Endothelial cell of umbilical vein (primary cell): ENCODE results near the gene TLCD4. TPM values are rescaled to one million over a fixed set of nuclear protein-coding genes. Genes with fewer than 3 reads are reported as not detected.

Source experiments
- BruUV-seq: library from RNA; stranded (reverse); fragments of 400-500 nt; replicated peaks from 2 replicates; lab custom pipeline; 2021; lab: Mats Ljungman, UMichigan
- CTCF ChIA-PET: fragments of 300-600, 350-600 bp; sonication (Branson Sonifier 250); formaldehyde crosslinking; loops from one replicate; lab custom pipeline; 2021; ENCODE audit warnings: antibody characterized with exemption, inconsistent platforms; lab: Charles Lee
- POLR2A ChIA-PET: fragments of 300-600, 350-600 bp; sonication (Branson Sonifier 250); formaldehyde crosslinking; loops from one replicate; lab custom pipeline; 2021; ENCODE audit warnings: antibody characterized with exemption, inconsistent platforms; lab: Charles Lee
- DNase-seq: peaks from one replicate; pipeline ENCODE4 v3.0.0-alpha.2; 2011; ENCODE audit warnings: low read depth, low spot score
- FAIRE-seq: peaks from 2 replicates; lab custom pipeline; 2011; peaks lifted over from hg19 to GRCh38; lab: Jason Lieb, UNC
- H2AFZ ChIP-seq: 2 replicates; pipeline ENCODE4 v1.6.0; 2012; ENCODE audit warnings: low read depth, low read length, control low read depth, inconsistent platforms
- H3K27ac ChIP-seq: 2 replicates; pipeline ENCODE4 v1.5.1; 2011; ENCODE audit warnings: low read depth, mild to moderate bottlenecking, control low read depth, low read length, moderate library complexity; ENCODE audit not compliant: insufficient read depth
- H3K27me3 ChIP-seq, 2 experiments: 2 replicates each; pipeline versions ENCODE4 v1.6.0 to v1.6.1; 2011; ENCODE audit warnings: low read length in 2 of 2, mixed read lengths in 1 of 2; ENCODE audit not compliant: control insufficient read depth in 2 of 2, insufficient read depth in 2 of 2
- H3K36me3 ChIP-seq, 2 experiments: 2 replicates in 1 of 2; 3 replicates in 1 of 2; pipeline ENCODE4 v1.5.1; 2011; ENCODE audit warnings: low read length in 2 of 2, mild to moderate bottlenecking in 1 of 2, moderate library complexity in 1 of 2; ENCODE audit not compliant: control insufficient read depth in 2 of 2, insufficient read depth in 2 of 2; ENCODE audit errors: extremely low read depth in 1 of 2
- H3K4me1 ChIP-seq: 3 replicates; pipeline ENCODE4 v1.5.1; 2011; ENCODE audit warnings: mild to moderate bottlenecking, low read length; ENCODE audit not compliant: control insufficient read depth, insufficient read depth; ENCODE audit errors: extremely low read depth
- H3K4me2 ChIP-seq: 2 replicates; pipeline ENCODE4 v1.6.1; 2011; ENCODE audit warnings: low read length, control low read depth, mixed read lengths; ENCODE audit not compliant: insufficient read depth
- H3K4me3 ChIP-seq, 3 experiments: fragments of 200-600 bp in 1 of 3; sonication (generic), shearing (Covaris generic) in 1 of 3; replicated peaks in 1 of 3; 2 replicates each; pipeline ENCODE4 v1.5.1; 2011 to 2016; ENCODE audit warnings: control low read depth in 3 of 3, low read length in 3 of 3, mild to moderate bottlenecking in 2 of 3, inconsistent platforms in 1 of 3, low read depth in 1 of 3, moderate library complexity in 1 of 3; ENCODE audit not compliant: insufficient read depth in 1 of 3
- H3K79me2 ChIP-seq: 2 replicates; pipeline ENCODE4 v1.6.0; 2012; ENCODE audit warnings: low read length, inconsistent platforms; ENCODE audit not compliant: control insufficient read depth, insufficient read depth
- H3K9ac ChIP-seq: replicated peaks from 2 replicates; pipeline ENCODE3; 2011; ENCODE audit warnings: low read length, control low read depth; ENCODE audit not compliant: insufficient read depth; ENCODE audit errors: extremely low read depth
- H3K9me1 ChIP-seq: replicated peaks from 3 replicates; pipeline ENCODE4 v1.6.0; 2011; ENCODE audit warnings: mild to moderate bottlenecking, low read length; ENCODE audit not compliant: control insufficient read depth, insufficient read depth; ENCODE audit errors: extremely low read depth
- H3K9me3 ChIP-seq: replicated peaks from 2 replicates; pipeline ENCODE4 v1.5.1; 2012; ENCODE audit warnings: low read length, inconsistent platforms; ENCODE audit not compliant: control insufficient read depth, insufficient read depth
- H4K20me1 ChIP-seq: replicated peaks from 2 replicates; pipeline ENCODE3; 2011; ENCODE audit warnings: mild to moderate bottlenecking, low read length; ENCODE audit not compliant: control insufficient read depth, insufficient read depth; ENCODE audit errors: extremely low read depth
- EZH2 ChIP-seq: IDR thresholded peaks from 2 replicates; pipeline ENCODE4 v1.6.1; 2012; ENCODE audit warnings: borderline replicate concordance, low read depth, mild to moderate bottlenecking, moderate library complexity, low read length, inconsistent platforms; ENCODE audit not compliant: severe bottlenecking
- FOS ChIP-seq: IDR thresholded peaks from 2 replicates; pipeline ENCODE4 v1.6.1; 2011; ENCODE audit warnings: mild to moderate bottlenecking, low read length, moderate library complexity, borderline replicate concordance; ENCODE audit not compliant: insufficient read depth
- GATA2 ChIP-seq: IDR thresholded peaks from 2 replicates; pipeline ENCODE4 v1.7.0; 2011; ENCODE audit warnings: low read depth, mild to moderate bottlenecking, moderate library complexity, mixed read lengths, low read length; ENCODE audit not compliant: insufficient read length, insufficient read depth
- JUN ChIP-seq: IDR thresholded peaks from 2 replicates; pipeline ENCODE4 v1.6.1; 2011; ENCODE audit warnings: borderline replicate concordance, low read depth; ENCODE audit not compliant: insufficient read length, insufficient read depth
- MYC ChIP-seq: IDR thresholded peaks from one replicate; pipeline ENCODE4 v1.6.1; 2011; ENCODE audit warnings: mild to moderate bottlenecking, low read depth, low read length
- POLR2A ChIP-seq: IDR thresholded peaks from 2 replicates; pipeline ENCODE4 v1.6.1; 2012; ENCODE audit warnings: low read depth, mild to moderate bottlenecking, control low read depth, low read length
- POLR2AphosphoS5 ChIP-seq: IDR thresholded peaks from 2 replicates; pipeline ENCODE4 v1.6.1; 2012; ENCODE audit warnings: low read depth, mild to moderate bottlenecking, control low read depth, low read length, moderate library complexity; ENCODE audit not compliant: insufficient read depth
- dilution Hi-C: fragments of 300-500 bp; cut with MboI; formaldehyde crosslinking; loops from one replicate; pipeline ENCODE4 v1.15.0; 2019; ENCODE audit warnings: low sequenced_read_pairs; ENCODE audit not compliant: extremely low pct_ligation_motif_present
- intact Hi-C: fragments of 100-400 bp; cut with micrococcal nuclease; formaldehyde crosslinking; loops from one replicate; pipeline ENCODE4 v1.10.0; 2022
- polyA plus RNA-seq, 4 experiments: library from polyadenylated mRNA; depleted of rRNA in 3 of 4; stranded (reverse) in 3 of 4; unstranded in 1 of 4; fragments of >200 nt; gene quantifications; 2 replicates each; pipeline versions ENCODE4 v1.2.1 to v1.2.3, GENCODE V29; 2011 to 2012; ENCODE audit warnings: missing spikeins in 1 of 4
- total RNA-seq: library from RNA; stranded (reverse); gene quantifications from 2 replicates; pipeline ENCODE4 v1.2.3, GENCODE V29; 2021
- TF ChIP-seq, protein P1 (sequence below), 2 donors: IDR thresholded peaks; 1 replicate in 1 of 2; 2 replicates in 1 of 2; pipeline ENCODE4 v1.5.1; 2011; ENCODE audit warnings: low read length in 2 of 2, mild to moderate bottlenecking in 2 of 2, moderate library complexity in 2 of 2, control low read depth in 1 of 2, inconsistent platforms in 1 of 2, low read depth in 1 of 2; ENCODE audit not compliant: insufficient read depth in 1 of 2; ENCODE audit errors: extremely low read depth in 1 of 2
- TF ChIP-seq, protein P2 (sequence below): IDR thresholded peaks from 2 replicates; pipeline ENCODE4 v1.6.1; 2011; ENCODE audit not compliant: insufficient read depth, insufficient read length

Gene TLCD4
- total and polyA plus RNA-seq, 2 donors (not counting 3 experiments of a cell fraction or from before 2014, with no cell fraction given), result 0.11 to 0.51 TPM

GRCh38 chr1:95126366-95126765, 9.2 kb downstream of the TLCD4 start:
- no peaks in the 10 kb centered on the region for H4K20me1 ChIP-seq

More at GRCh38 chr1:95126366-95126765, 9.2 kb downstream of the TLCD4 start:
- no peak for TF ChIP-seq FOS
- no peak for TF ChIP-seq POLR2AphosphoS5
- no peak for TF ChIP-seq GATA2
- TF ChIP-seq, protein P1, sequence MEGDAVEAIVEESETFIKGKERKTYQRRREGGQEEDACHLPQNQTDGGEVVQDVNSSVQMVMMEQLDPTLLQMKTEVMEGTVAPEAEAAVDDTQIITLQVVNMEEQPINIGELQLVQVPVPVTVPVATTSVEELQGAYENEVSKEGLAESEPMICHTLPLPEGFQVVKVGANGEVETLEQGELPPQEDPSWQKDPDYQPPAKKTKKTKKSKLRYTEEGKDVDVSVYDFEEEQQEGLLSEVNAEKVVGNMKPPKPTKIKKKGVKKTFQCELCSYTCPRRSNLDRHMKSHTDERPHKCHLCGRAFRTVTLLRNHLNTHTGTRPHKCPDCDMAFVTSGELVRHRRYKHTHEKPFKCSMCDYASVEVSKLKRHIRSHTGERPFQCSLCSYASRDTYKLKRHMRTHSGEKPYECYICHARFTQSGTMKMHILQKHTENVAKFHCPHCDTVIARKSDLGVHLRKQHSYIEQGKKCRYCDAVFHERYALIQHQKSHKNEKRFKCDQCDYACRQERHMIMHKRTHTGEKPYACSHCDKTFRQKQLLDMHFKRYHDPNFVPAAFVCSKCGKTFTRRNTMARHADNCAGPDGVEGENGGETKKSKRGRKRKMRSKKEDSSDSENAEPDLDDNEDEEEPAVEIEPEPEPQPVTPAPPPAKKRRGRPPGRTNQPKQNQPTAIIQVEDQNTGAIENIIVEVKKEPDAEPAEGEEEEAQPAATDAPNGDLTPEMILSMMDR (IDR thresholded peaks at IDR 0.05; ENCODE audit: extremely low read depth in 1 of 2, insufficient read depth in 1 of 2, low read depth in 1 of 2, low read length in 2 of 2), result no peak
- no peak for TF ChIP-seq JUN
- TF ChIP-seq EZH2, result no peak
- TF ChIP-seq, protein P2, sequence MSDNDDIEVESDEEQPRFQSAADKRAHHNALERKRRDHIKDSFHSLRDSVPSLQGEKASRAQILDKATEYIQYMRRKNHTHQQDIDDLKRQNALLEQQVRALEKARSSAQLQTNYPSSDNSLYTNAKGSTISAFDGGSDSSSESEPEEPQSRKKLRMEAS, result no peak
- no peak for TF ChIP-seq POLR2A
- TF ChIP-seq MYC, result no peak
- FAIRE-seq (no peak), DNase-seq (no peak)
- Histone ChIP-seq H3K4me1 (no peaks in the 10 kb centered on the region), H3K9ac (no peak overlapping the region), H3K9me1 (no peaks in the 10 kb centered on the region), H3K27ac (no peak overlapping the region), H2AFZ (no peak overlapping the region), H3K79me2 (no peaks in the 10 kb centered on the region), H3K36me3 (no peaks in the 10 kb centered on the region), H3K9me3 (no peaks in the 10 kb centered on the region), H3K4me3 (no peak overlapping the region), H3K4me2 (no peak overlapping the region), H3K27me3 (peaks cover 0 to 7% of the 10 kb centered on the region in 2 experiments)
- POLR2A ChIA-PET, result no interaction called here
- intact Hi-C loops, result no loop called here
- CTCF ChIA-PET, result no interaction called here
- dilution Hi-C loops, result no loop called here
- BruUV-seq, result no TSS peak
